Stimulated activated CD8-positive, alpha-beta memory T cell treated with anti-CD3 and anti-CD28 coated beads, Interleukin-15, amount 100 ng/mL, for 48 hours (primary cell): ENCODE measurements around the gene DAGLB.
"Not testable (repeated sequence)": the region's sequence is repeated elsewhere in the genome, so short reads cannot be mapped to it uniquely, and the experiment has no call there.

ENCODE experiments used
- DNase-seq, 2 donors: peaks; one replicate each; pipeline ENCODE4 v3.0.0-alpha.2; 2020; ENCODE audit warnings: low read depth in 2 of 2

The DAGLB gene

GRCh38 chr7:6398943-6399342, 48.8 kb downstream of the DAGLB start:
- no peak for DNase-seq

- not testable (repeated sequence) for DNase-seq
Measured at GRCh38 chr7:6397759-6398495, 49.8 kb downstream of the DAGLB start.

- DNase-seq: no peak
Measured at GRCh38 chr7:6395898-6396595, 51.7 kb downstream of the DAGLB start.

GRCh38 chr7:6394114-6394513, 53.6 kb downstream of the DAGLB start:
- DNase-seq: no peak

GRCh38 chr7:6393667-6394056, 54.1 kb downstream of the DAGLB start:
- no peak for DNase-seq

GRCh38 chr7:6392712-6393666, 54.8 kb downstream of the DAGLB start:
- DNase-seq: peak; percentile 26 to 58

- DNase-seq: no peak
Measured at GRCh38 chr7:6389728-6390127, 58.0 kb downstream of the DAGLB start.

GRCh38 chr7:6387734-6388294, 59.9 kb downstream of the DAGLB start:
- no peak for DNase-seq

GRCh38 chr7:6386779-6387178, 61.0 kb downstream of the DAGLB start:
- no peak for DNase-seq

GRCh38 chr7:6385909-6386560, 61.7 kb downstream of the DAGLB start:
- DNase-seq: no peak

GRCh38 chr7:6385110-6385781, 62.5 kb downstream of the DAGLB start:
- no peak for DNase-seq

GRCh38 chr7:6384327-6384726, 63.4 kb downstream of the DAGLB start:
- DNase-seq: no peak

GRCh38 chr7:6382817-6383216, 64.9 kb downstream of the DAGLB start:
- DNase-seq: no peak

- DNase-seq: not testable (repeated sequence)
Measured at GRCh38 chr7:6381846-6382245, 65.9 kb downstream of the DAGLB start.

- no peak for DNase-seq
Measured at GRCh38 chr7:6380310-6381095, 67.3 kb downstream of the DAGLB start.

GRCh38 chr7:6379886-6380285, 67.9 kb downstream of the DAGLB start:
- DNase-seq: no peak

- not testable (repeated sequence) for DNase-seq
Measured at GRCh38 chr7:6378556-6378955, 69.2 kb downstream of the DAGLB start.

GRCh38 chr7:6376820-6377219, 70.9 kb downstream of the DAGLB start:
- no peak for DNase-seq

- no peak for DNase-seq
Measured at GRCh38 chr7:6375348-6376101, 72.2 kb downstream of the DAGLB start.
